ENCODE results near the gene C1orf159.

Gene C1orf159

GRCh38 chr1:1052003-1052840, 63.7 kb downstream of the C1orf159 start:
- H3K36me3 ChIP-seq (ENCODE audit: insufficient read depth, low read length), result peaks cover 53% of the 10 kb centered on the region
- H3K9ac ChIP-seq (ENCODE audit: low read depth, low read length), result no peak overlapping the region
- no peaks in the 10 kb centered on the region for H3K4me1 ChIP-seq (ENCODE audit: insufficient read depth, low read length)
- no peaks in the 10 kb centered on the region for H3K9me3 ChIP-seq (ENCODE audit: insufficient read depth, low read depth, low read length)
- no peak overlapping the region for H3K27ac ChIP-seq (ENCODE audit: low read depth, low read length)
- H3K27me3 ChIP-seq (ENCODE audit: insufficient read depth, low read length), result no peaks in the 10 kb centered on the region; the same call in 1 of the 2 replicates
- 96% methylated on average over 29 of the region's 29 CpGs for WGBS
- H3K4me3 ChIP-seq (ENCODE audit: low read length), result no peak overlapping the region

- Histone ChIP-seq H3K9ac (ENCODE audit: low read depth, low read length) (no peak overlapping the region), H3K36me3 (ENCODE audit: insufficient read depth, low read length) (peaks cover 62% of the 10 kb centered on the region), H3K27ac (ENCODE audit: low read depth, low read length) (no peak overlapping the region), H3K4me1 (ENCODE audit: insufficient read depth, low read length) (no peaks in the 10 kb centered on the region), H3K9me3 (ENCODE audit: insufficient read depth, low read depth, low read length) (no peaks in the 10 kb centered on the region), H3K27me3 (ENCODE audit: insufficient read depth, low read length) (no peaks in the 10 kb centered on the region), H3K4me3 (ENCODE audit: low read length) (no peak overlapping the region)
- 91% methylated on average over 46 of the region's 46 CpGs for WGBS
Measured at GRCh38 chr1:1051127-1051810, 64.6 kb downstream of the C1orf159 start.

- H3K9me3 ChIP-seq (ENCODE audit: insufficient read depth, low read depth, low read length), result no peaks in the 10 kb centered on the region
- H3K4me3 ChIP-seq (ENCODE audit: low read length), result no peak overlapping the region
- no peaks in the 10 kb centered on the region for H3K4me1 ChIP-seq (ENCODE audit: insufficient read depth, low read length)
- H3K36me3 ChIP-seq (ENCODE audit: insufficient read depth, low read length), result peaks cover 68% of the 10 kb centered on the region
- whole genome bisulfite sequencing, result 95% methylated on average over 32 of the region's 32 CpGs
- no peak overlapping the region for H3K27ac ChIP-seq (ENCODE audit: low read depth, low read length)
- no peaks in the 10 kb centered on the region for H3K27me3 ChIP-seq (ENCODE audit: insufficient read depth, low read length)
- no peak overlapping the region for H3K9ac ChIP-seq (ENCODE audit: low read depth, low read length)
Measured at GRCh38 chr1:1050577-1051052, 65.3 kb downstream of the C1orf159 start.

DNA sequence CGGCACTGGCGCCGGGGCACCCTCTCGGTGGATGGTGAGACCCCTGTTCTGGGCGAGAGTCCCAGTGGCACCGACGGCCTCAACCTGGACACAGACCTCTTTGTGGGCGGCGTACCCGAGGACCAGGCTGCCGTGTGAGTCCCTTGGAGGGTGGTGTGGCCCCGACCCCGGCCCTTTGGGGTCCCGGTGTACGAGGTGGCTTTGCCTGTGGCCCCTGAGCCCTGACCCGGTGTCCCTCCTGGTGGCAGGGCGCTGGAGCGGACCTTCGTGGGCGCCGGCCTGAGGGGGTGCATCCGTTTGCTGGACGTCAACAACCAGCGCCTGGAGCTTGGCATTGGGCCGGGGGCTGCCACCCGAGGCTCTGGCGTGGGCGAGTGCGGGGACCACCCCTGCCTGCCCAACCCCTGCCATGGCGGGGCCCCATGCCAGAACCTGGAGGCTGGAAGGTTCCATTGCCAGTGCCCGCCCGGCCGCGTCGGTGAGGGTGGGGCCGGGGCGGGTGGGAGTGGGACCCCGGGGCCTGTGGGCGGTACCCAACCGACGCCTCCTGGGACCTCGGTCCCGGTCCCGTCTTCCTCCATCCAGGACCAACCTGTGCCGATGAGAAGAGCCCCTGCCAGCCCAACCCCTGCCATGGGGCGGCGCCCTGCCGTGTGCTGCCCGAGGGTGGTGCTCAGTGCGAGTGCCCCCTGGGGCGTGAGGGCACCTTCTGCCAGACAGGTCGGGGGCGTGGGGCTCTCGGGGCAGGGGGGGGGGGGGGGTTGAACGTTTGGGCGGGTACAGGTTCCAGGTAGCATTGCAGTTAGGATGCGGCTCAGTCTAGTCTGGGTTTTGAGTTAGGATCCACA, 66.3 kb downstream of the C1orf159 start:
- Histone ChIP-seq H3K27me3 (ENCODE audit: insufficient read depth, low read length) (no peaks in the 10 kb centered on the region), H3K36me3 (ENCODE audit: insufficient read depth, low read length) (peaks cover 69% of the 10 kb centered on the region), H3K4me1 (ENCODE audit: insufficient read depth, low read length) (no peaks in the 10 kb centered on the region), H3K9ac (ENCODE audit: low read depth, low read length) (no peak overlapping the region), H3K27ac (ENCODE audit: low read depth, low read length) (no peak overlapping the region), H3K4me3 (ENCODE audit: low read length) (no peak overlapping the region), H3K9me3 (ENCODE audit: insufficient read depth, low read depth, low read length) (no peaks in the 10 kb centered on the region)
- 94% methylated on average over 57 of the region's 57 CpGs for WGBS

DNA sequence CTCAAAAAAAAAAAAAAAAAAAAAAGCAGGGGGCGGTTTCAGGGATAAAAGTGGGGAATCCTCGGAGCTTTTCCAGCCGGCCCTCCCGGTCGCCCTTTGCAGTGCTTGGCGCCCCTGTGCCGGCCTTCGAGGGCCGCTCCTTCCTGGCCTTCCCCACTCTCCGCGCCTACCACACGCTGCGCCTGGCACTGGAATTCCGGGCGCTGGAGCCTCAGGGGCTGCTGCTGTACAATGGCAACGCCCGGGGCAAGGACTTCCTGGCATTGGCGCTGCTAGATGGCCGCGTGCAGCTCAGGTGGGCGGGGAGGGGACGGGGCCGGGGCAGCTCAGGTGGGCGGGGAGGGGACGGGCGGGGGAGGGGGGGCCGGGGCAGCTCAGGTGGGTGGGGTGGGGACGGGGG, 67.1 kb downstream of the C1orf159 start:
- 97% methylated on average over 19 of the region's 28 CpGs for WGBS
- Histone ChIP-seq H3K27me3 (ENCODE audit: insufficient read depth, low read length) (no peaks in the 10 kb centered on the region), H3K4me1 (ENCODE audit: insufficient read depth, low read length) (no peaks in the 10 kb centered on the region), H3K4me3 (ENCODE audit: low read length) (no peak overlapping the region), H3K9me3 (ENCODE audit: insufficient read depth, low read depth, low read length) (no peaks in the 10 kb centered on the region), H3K27ac (ENCODE audit: low read depth, low read length) (no peak overlapping the region), H3K36me3 (ENCODE audit: insufficient read depth, low read length) (peaks cover 70% of the 10 kb centered on the region), H3K9ac (ENCODE audit: low read depth, low read length) (no peak overlapping the region)

- no peaks in the 10 kb centered on the region for H3K9me3 ChIP-seq (ENCODE audit: insufficient read depth, low read depth, low read length)
- peaks cover 73% of the 10 kb centered on the region for H3K36me3 ChIP-seq (ENCODE audit: insufficient read depth, low read length)
- no peak overlapping the region for H3K4me3 ChIP-seq (ENCODE audit: low read length)
- H3K27me3 ChIP-seq (ENCODE audit: insufficient read depth, low read length), result no peaks in the 10 kb centered on the region
- H3K27ac ChIP-seq (ENCODE audit: low read depth, low read length), result no peak overlapping the region
- WGBS, result 94% methylated on average over 25 of the region's 25 CpGs
- H3K9ac ChIP-seq (ENCODE audit: low read depth, low read length), result no peak overlapping the region
- no peaks in the 10 kb centered on the region for H3K4me1 ChIP-seq (ENCODE audit: insufficient read depth, low read length)
Measured at GRCh38 chr1:1047963-1048362, 67.9 kb downstream of the C1orf159 start.

GRCh38 chr1:1047407-1047806, 68.5 kb downstream of the C1orf159 start:
- H3K36me3 ChIP-seq (ENCODE audit: insufficient read depth, low read length), result peaks cover 71% of the 10 kb centered on the region
- no peaks in the 10 kb centered on the region for H3K9me3 ChIP-seq (ENCODE audit: insufficient read depth, low read depth, low read length)
- H3K4me1 ChIP-seq (ENCODE audit: insufficient read depth, low read length), result no peaks in the 10 kb centered on the region
- H3K9ac ChIP-seq (ENCODE audit: low read depth, low read length), result no peak overlapping the region
- H3K4me3 ChIP-seq (ENCODE audit: low read length), result no peak overlapping the region
- H3K27me3 ChIP-seq (ENCODE audit: insufficient read depth, low read length), result no peaks in the 10 kb centered on the region
- 94% methylated on average over 19 of the region's 19 CpGs for WGBS
- no peak overlapping the region for H3K27ac ChIP-seq (ENCODE audit: low read depth, low read length)

DNA sequence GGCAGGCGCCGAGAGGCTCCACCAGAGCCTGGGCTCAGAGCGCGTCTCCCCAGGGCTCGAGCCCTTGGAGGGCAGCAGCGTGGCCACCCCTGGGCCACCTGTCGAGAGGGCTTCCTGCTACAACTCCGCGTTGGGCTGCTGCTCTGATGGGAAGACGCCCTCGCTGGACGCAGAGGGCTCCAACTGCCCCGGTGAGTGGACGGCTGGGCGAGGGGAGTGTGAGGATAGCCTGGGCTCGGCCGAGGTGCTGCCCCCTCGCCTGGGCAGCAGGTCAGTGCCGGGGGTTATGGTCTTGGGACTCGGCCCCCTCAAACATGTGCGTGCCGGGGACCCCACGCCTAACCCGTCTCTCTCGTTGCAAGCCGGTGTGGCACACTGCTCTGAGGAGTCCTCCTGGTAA, 69.1 kb downstream of the C1orf159 start:
- Histone ChIP-seq H3K9me3 (ENCODE audit: insufficient read depth, low read depth, low read length) (no peaks in the 10 kb centered on the region), H3K4me3 (ENCODE audit: low read length) (no peak overlapping the region), H3K4me1 (ENCODE audit: insufficient read depth, low read length) (no peaks in the 10 kb centered on the region), H3K9ac (ENCODE audit: low read depth, low read length) (no peak overlapping the region), H3K36me3 (ENCODE audit: insufficient read depth, low read length) (peaks cover 67% of the 10 kb centered on the region), H3K27me3 (ENCODE audit: insufficient read depth, low read length) (no peaks in the 10 kb centered on the region), H3K27ac (ENCODE audit: low read depth, low read length) (no peak overlapping the region)
- WGBS, result 96% methylated on average over 26 of the region's 26 CpGs

- peaks cover 64% of the 10 kb centered on the region for H3K36me3 ChIP-seq (ENCODE audit: insufficient read depth, low read length)
- no peaks in the 10 kb centered on the region for H3K27me3 ChIP-seq (ENCODE audit: insufficient read depth, low read length)
- WGBS, result 93% methylated on average over 20 of the region's 20 CpGs
- no peaks in the 10 kb centered on the region for H3K9me3 ChIP-seq (ENCODE audit: insufficient read depth, low read depth, low read length)
- no peak overlapping the region for H3K9ac ChIP-seq (ENCODE audit: low read depth, low read length)
- no peak overlapping the region for H3K4me3 ChIP-seq (ENCODE audit: low read length)
- H3K27ac ChIP-seq (ENCODE audit: low read depth, low read length), result no peak overlapping the region
- H3K4me1 ChIP-seq (ENCODE audit: insufficient read depth, low read length), result no peaks in the 10 kb centered on the region
Measured at GRCh38 chr1:1046243-1046642, 69.6 kb downstream of the C1orf159 start.

GRCh38 chr1:1045129-1045528, 70.8 kb downstream of the C1orf159 start:
- H3K4me1 ChIP-seq (ENCODE audit: insufficient read depth, low read length), result no peaks in the 10 kb centered on the region
- no peak overlapping the region for H3K27ac ChIP-seq (ENCODE audit: low read depth, low read length)
- H3K4me3 ChIP-seq (ENCODE audit: low read length), result no peak overlapping the region
- no peaks in the 10 kb centered on the region for H3K9me3 ChIP-seq (ENCODE audit: insufficient read depth, low read depth, low read length)
- 94% methylated on average over 23 of the region's 23 CpGs for WGBS
- peaks cover 58% of the 10 kb centered on the region for H3K36me3 ChIP-seq (ENCODE audit: insufficient read depth, low read length)
- H3K9ac ChIP-seq (ENCODE audit: low read depth, low read length), result no peak overlapping the region
- H3K27me3 ChIP-seq (ENCODE audit: insufficient read depth, low read length), result peaks cover 5% of the 10 kb centered on the region

All from HUES64 (cell line).